GM21381 (cell line): Measurements from ENCODE around the gene CBFA2T3.

Source experiments
- ATAC-seq: cut with Tn5 transposase; IDR thresholded peaks from one replicate; pipeline ENCODE4 v1.9.1; 2021; ENCODE audit warnings: mild to moderate bottlenecking, moderate library complexity; ENCODE audit not compliant: unreplicated experiment

The CBFA2T3 gene

DNA sequence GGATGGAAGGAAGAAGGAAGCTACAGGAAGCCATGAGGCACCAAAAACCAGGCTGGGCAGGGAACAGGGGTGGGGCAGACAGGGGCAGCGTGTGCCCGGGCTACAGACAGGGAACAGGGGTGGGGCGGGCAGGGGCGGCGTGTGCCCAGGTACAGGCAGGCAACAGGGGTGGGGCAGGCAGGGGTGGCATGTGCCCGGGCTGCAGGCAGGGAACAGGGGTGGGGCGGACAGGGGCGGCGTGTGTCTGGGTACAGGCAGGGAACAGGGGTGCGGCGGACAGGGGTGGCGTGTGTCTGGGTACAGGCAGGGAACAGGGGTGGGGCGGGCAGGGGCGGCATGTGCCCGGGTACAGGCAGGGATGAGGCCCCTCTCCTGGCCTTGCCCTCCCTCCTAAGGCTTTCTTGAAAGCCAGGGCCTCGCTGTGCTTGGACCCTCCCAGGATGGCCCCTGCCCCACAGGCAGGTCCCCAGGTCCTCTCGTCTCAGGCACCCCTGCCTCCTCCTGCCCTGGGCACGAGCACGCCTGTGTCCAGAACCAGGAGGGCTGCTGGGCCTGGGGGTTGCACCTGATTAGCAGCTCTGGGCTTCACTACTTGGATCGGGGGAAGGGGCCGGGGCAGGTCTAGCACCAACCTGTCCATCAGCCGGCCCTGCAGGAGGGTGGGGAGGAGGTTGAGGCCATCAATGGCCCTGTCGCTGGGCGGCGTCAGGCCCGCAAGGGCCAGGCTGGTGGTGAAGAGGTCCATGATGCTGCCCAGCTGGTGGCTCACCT lies 150.8 kb downstream of the CBFA2T3 start:
- no peak for ATAC-seq

DNA sequence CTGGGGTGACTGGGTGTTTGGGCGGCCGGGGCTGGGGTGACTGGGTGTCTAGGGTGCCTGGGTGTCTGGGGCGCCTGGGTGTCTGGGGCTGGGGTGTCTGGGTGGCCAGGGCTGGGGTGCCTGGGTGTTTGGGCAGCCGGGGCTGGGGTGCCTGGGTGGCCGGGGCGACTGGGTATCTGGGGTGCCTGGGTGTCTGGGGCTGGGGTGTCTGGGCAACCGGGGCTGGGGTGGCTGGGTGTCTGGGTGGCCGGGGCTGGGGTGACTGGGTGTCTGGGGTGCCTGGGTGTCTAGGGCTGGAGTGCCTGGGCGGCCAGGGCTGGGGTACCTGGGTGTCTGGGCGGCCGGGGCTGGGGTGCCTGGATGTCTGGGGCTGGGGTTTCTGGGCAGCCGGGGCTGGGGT lies 151.9 kb downstream of the CBFA2T3 start:
- ATAC-seq = no peak
